Sigmoid colon (tissue), 4 donors: ENCODE measurements around the gene AHCYL2.

Source experiments
- CTCF ChIP-seq, 4 experiments: fragments of 450-650 bp in 3 of 4; fragments of 200-600 bp in 1 of 4; IDR thresholded peaks; one replicate each; pipeline ENCODE4 v1.5.1; 2016 to 2019; ENCODE audit warnings: antibody characterized with exemption in 4 of 4, mild to moderate bottlenecking in 3 of 4, moderate library complexity in 2 of 4
- EP300 ChIP-seq, 4 donors: sonication (generic); formaldehyde crosslinking; IDR thresholded peaks; one replicate each; pipeline ENCODE4 v1.6.1; 2017; ENCODE audit warnings: antibody characterized with exemption in 4 of 4
- POLR2A ChIP-seq, 2 donors: fragments of 450-650 bp; IDR thresholded peaks; one replicate each; pipeline ENCODE4 v1.6.1; 2016; ENCODE audit warnings: antibody characterized with exemption in 2 of 2, mild to moderate bottlenecking in 2 of 2, moderate library complexity in 2 of 2

GRCh38 chr7:129457101-129457500, 232.3 kb downstream of the AHCYL2 start:
- TF ChIP-seq CTCF (IDR thresholded peaks at IDR 0.05) (no peak), EP300 (IDR thresholded peaks at IDR 0.05) (no peak), POLR2A (IDR thresholded peaks at IDR 0.05) (no peak)
